H1 (cell line): ENCODE measurements around the gene FNDC3A. TPM values are rescaled to one million over a fixed set of nuclear protein-coding genes. Genes with fewer than 3 reads are reported as not detected.

Experiments
- CTCF ChIA-PET: fragments of 300-600 bp; sonication (Branson Sonifier 250); formaldehyde crosslinking; loops from one replicate; lab custom pipeline; 2021; ENCODE audit not compliant: partially characterized antibody; lab: Charles Lee
- POLR2A ChIA-PET: fragments of 300-600 bp; sonication (Branson Sonifier 250); formaldehyde crosslinking; loops from one replicate; lab custom pipeline; 2021; ENCODE audit warnings: inconsistent platforms; ENCODE audit not compliant: partially characterized antibody; lab: Charles Lee
- DNase-seq, 2 experiments: peaks; one replicate each; pipeline versions ENCODE4 v3.0.0 to v3.0.0-alpha.2; 2010 to 2022; ENCODE audit warnings: low spot score in 2 of 2, low read depth in 1 of 2, mixed read lengths in 1 of 2
- FAIRE-seq: peaks from 2 replicates; lab custom pipeline; 2011; peaks lifted over from hg19 to GRCh38; lab: Jason Lieb, UNC
- H2AFZ ChIP-seq: 2 replicates; pipeline ENCODE4 v1.8.1; 2012; ENCODE audit warnings: low read length, inconsistent platforms
- H2AK5ac ChIP-seq: 2 replicates; pipeline ENCODE4 v1.6.1; 2013; ENCODE audit warnings: low read depth, low read length
- H2BK120ac ChIP-seq: replicated peaks from 2 replicates; pipeline ENCODE3; 2013; ENCODE audit warnings: low read depth, low read length, inconsistent platforms
- H2BK12ac ChIP-seq: 2 replicates; pipeline ENCODE4 v1.6.1; 2013; ENCODE audit warnings: low read depth, low read length
- H2BK15ac ChIP-seq: 2 replicates; pipeline ENCODE4 v1.6.1; 2013; ENCODE audit warnings: low read length
- H2BK20ac ChIP-seq: 2 replicates; pipeline ENCODE4 v1.6.1; 2013; ENCODE audit warnings: low read length
- H2BK5ac ChIP-seq: 2 replicates; pipeline ENCODE4 v1.6.1; 2013; ENCODE audit warnings: low read depth, low read length
- H3K14ac ChIP-seq: 2 replicates; pipeline ENCODE4 v1.6.1; 2013; ENCODE audit warnings: inconsistent platforms; ENCODE audit not compliant: insufficient read length
- H3K18ac ChIP-seq: 2 replicates; pipeline ENCODE4 v1.6.1; 2013; ENCODE audit warnings: low read length; ENCODE audit errors: extremely low read depth
- H3K23ac ChIP-seq: 2 replicates; pipeline ENCODE4 v1.6.1; 2013; ENCODE audit warnings: inconsistent platforms; ENCODE audit not compliant: insufficient read length
- H3K23me2 ChIP-seq: 2 replicates; pipeline ENCODE4 v1.6.1; 2013; ENCODE audit warnings: low read depth, low read length
- H3K27ac ChIP-seq: 2 replicates; pipeline ENCODE4 v1.6.1; 2011; ENCODE audit warnings: low read depth, low read length, inconsistent platforms
- H3K27me3 ChIP-seq, 4 experiments: replicated peaks in 1 of 4; 1 replicate in 1 of 4; 2 replicates in 3 of 4; pipeline versions ENCODE4 v1.6.1 to v1.8.1; 2011 to 2013; ENCODE audit warnings: low read length in 3 of 4, mild to moderate bottlenecking in 3 of 4, inconsistent platforms in 2 of 4, mixed read lengths in 2 of 4, moderate library complexity in 1 of 4; ENCODE audit not compliant: control insufficient read depth in 3 of 4, insufficient read depth in 3 of 4; ENCODE audit errors: extremely low read depth in 1 of 4
- H3K36me3 ChIP-seq, 4 experiments: 2 replicates each; pipeline versions ENCODE4 v1.6.1 to v1.8.1; 2011 to 2013; ENCODE audit warnings: mild to moderate bottlenecking in 4 of 4, low read length in 3 of 4, moderate library complexity in 2 of 4, control low read depth in 1 of 4, inconsistent platforms in 1 of 4; ENCODE audit not compliant: insufficient read depth in 4 of 4, control insufficient read depth in 2 of 4
- H3K4ac ChIP-seq: replicated peaks from 2 replicates; pipeline ENCODE3; 2013; ENCODE audit warnings: low read length, low read depth, mixed read lengths, inconsistent platforms; ENCODE audit not compliant: insufficient read length
- H3K4me1 ChIP-seq, 4 experiments: replicated peaks in 1 of 4; 1 replicate in 1 of 4; 2 replicates in 3 of 4; pipeline versions ENCODE4 v1.6.1 to v1.8.1; 2011 to 2013; ENCODE audit warnings: low read length in 3 of 4, inconsistent platforms in 2 of 4, mixed read lengths in 1 of 4; ENCODE audit not compliant: insufficient read depth in 4 of 4, control insufficient read depth in 3 of 4
- H3K4me2 ChIP-seq, 2 experiments: 2 replicates each; pipeline versions ENCODE4 v1.6.1 to v1.8.1; 2011 to 2013; ENCODE audit warnings: low read depth in 2 of 2, low read length in 2 of 2, control low read depth in 1 of 2, inconsistent platforms in 1 of 2, mild to moderate bottlenecking in 1 of 2; ENCODE audit not compliant: insufficient read depth in 1 of 2
- H3K4me3 ChIP-seq, 4 experiments: fragments of 200-600, 300-600 bp in 1 of 4; sonication (generic), shearing (Covaris generic), sonication (Bioruptor Twin) in 1 of 4; 2 replicates each; pipeline versions ENCODE4 v1.5.1 to v1.8.1; 2011 to 2016; ENCODE audit warnings: low read length in 4 of 4, low read depth in 3 of 4, control low read depth in 2 of 4, inconsistent platforms in 2 of 4, mild to moderate bottlenecking in 2 of 4, mixed read lengths in 1 of 4, moderate library complexity in 1 of 4; ENCODE audit not compliant: insufficient read depth in 2 of 4; ENCODE audit errors: extremely low read depth in 1 of 4
- H3K56ac ChIP-seq: replicated peaks from 2 replicates; pipeline ENCODE3; 2013; ENCODE audit warnings: low read depth, mild to moderate bottlenecking, mixed read lengths, low read length, inconsistent platforms; ENCODE audit not compliant: insufficient read length
- H3K79me1 ChIP-seq: 2 replicates; pipeline ENCODE4 v1.6.1; 2013; ENCODE audit warnings: low read depth, low read length, control low read depth
- H3K79me2 ChIP-seq, 2 experiments: 2 replicates each; pipeline versions ENCODE4 v1.6.1 to v1.8.1; 2012 to 2013; ENCODE audit warnings: low read length in 2 of 2, mild to moderate bottlenecking in 2 of 2, inconsistent platforms in 1 of 2; ENCODE audit not compliant: insufficient read depth in 2 of 2, control insufficient read depth in 1 of 2
- H3K9ac ChIP-seq, 4 experiments: replicated peaks in 1 of 4; 1 replicate in 1 of 4; 2 replicates in 3 of 4; pipeline versions ENCODE4 v1.6.1 to v1.8.1; 2011 to 2013; ENCODE audit warnings: low read depth in 3 of 4, low read length in 3 of 4, control low read depth in 2 of 4, mild to moderate bottlenecking in 2 of 4, moderate library complexity in 2 of 4, inconsistent platforms in 1 of 4; ENCODE audit errors: extremely low read depth in 1 of 4
- H3K9me3 ChIP-seq, 2 experiments: 2 replicates each; pipeline versions ENCODE4 v1.6.1 to v1.8.1; 2012 to 2013; ENCODE audit warnings: mild to moderate bottlenecking in 2 of 2, moderate library complexity in 2 of 2, control low read depth in 1 of 2, inconsistent platforms in 1 of 2, low read depth in 1 of 2, low read length in 1 of 2, mixed read lengths in 1 of 2; ENCODE audit not compliant: insufficient read depth in 2 of 2
- H4K20me1 ChIP-seq, 2 experiments: replicated peaks in 1 of 2; 2 replicates each; pipeline versions ENCODE3 to v1.8.1; 2011 to 2013; ENCODE audit warnings: inconsistent platforms in 2 of 2, low read length in 2 of 2, mild to moderate bottlenecking in 1 of 2; ENCODE audit not compliant: insufficient read depth in 2 of 2, control insufficient read depth in 1 of 2
- H4K5ac ChIP-seq: 2 replicates; pipeline ENCODE4 v1.6.1; 2013; ENCODE audit warnings: low read length, low read depth, mixed read lengths, inconsistent platforms; ENCODE audit not compliant: insufficient read length
- H4K8ac ChIP-seq: 2 replicates; pipeline ENCODE4 v1.8.0; 2013; ENCODE audit warnings: mild to moderate bottlenecking, moderate library complexity, low read length, inconsistent platforms; ENCODE audit not compliant: insufficient read depth; ENCODE audit errors: extremely low read depth
- H4K91ac ChIP-seq: replicated peaks from 2 replicates; pipeline ENCODE3; 2013; ENCODE audit warnings: low read length, mixed read lengths, inconsistent platforms; ENCODE audit not compliant: insufficient read length
- BRCA1 ChIP-seq: IDR thresholded peaks from 2 replicates; pipeline ENCODE4 v1.6.1; 2012; ENCODE audit warnings: low read depth, low read length, improper control_type of control experiment
- CTCF ChIP-seq, 3 experiments: IDR thresholded peaks; 1 replicate in 2 of 3; 2 replicates in 1 of 3; pipeline versions ENCODE4 v1.5.1 to v1.6.1; 2011; ENCODE audit warnings: low read length in 3 of 3, mild to moderate bottlenecking in 3 of 3, inconsistent platforms in 2 of 3, low read depth in 1 of 3, moderate library complexity in 1 of 3; ENCODE audit not compliant: insufficient read depth in 1 of 3; ENCODE audit errors: control extremely low read depth in 1 of 3
- KDM4A ChIP-seq: IDR thresholded peaks from one replicate; pipeline ENCODE4 v1.7.1; 2012; ENCODE audit warnings: low read depth, mild to moderate bottlenecking, moderate library complexity, low read length, inconsistent platforms; ENCODE audit not compliant: severe bottlenecking
- SRF ChIP-seq: IDR thresholded peaks from 2 replicates; pipeline ENCODE4 v1.6.1; 2011; ENCODE audit warnings: mild to moderate bottlenecking, low read depth, low read length, moderate library complexity
- TAF1 ChIP-seq: IDR thresholded peaks from 2 replicates; pipeline ENCODE4 v1.6.1; 2011; ENCODE audit warnings: mild to moderate bottlenecking, low read depth, low read length
- TAF7 ChIP-seq: optimal IDR thresholded peaks from 2 replicates; pipeline ENCODE3; 2011; ENCODE audit warnings: low read depth, mild to moderate bottlenecking, inconsistent platforms, low read length, moderate library complexity, borderline replicate concordance
- TEAD4 ChIP-seq: IDR thresholded peaks from 2 replicates; pipeline ENCODE4 v1.6.1; 2012; ENCODE audit warnings: low read depth, low read length, inconsistent platforms, mixed read lengths
- USF2 ChIP-seq: IDR thresholded peaks from 2 replicates; pipeline ENCODE4 v1.6.1; 2011; ENCODE audit warnings: low read length, improper control_type of control experiment
- WGBS, 2 experiments: shearing (Covaris generic) in 1 of 2; methylation state at CpG; one replicate each; pipeline versions ENCODE4 v1.1.6 to v1.1.7; 2013 to 2015; ENCODE audit warnings: low lambda C conversion rate in 2 of 2, mixed read lengths in 2 of 2, inconsistent platforms in 1 of 2, low coverage in 1 of 2, missing lambda C conversion rate in 1 of 2; ENCODE audit not compliant: insufficient replicate concordance in 2 of 2, insufficient coverage in 1 of 2, insufficient read length in 1 of 2; ENCODE audit errors: extremely low coverage in 1 of 2, missing lambda C conversion rate in 1 of 2; 5-methylcytosine and 5-hydroxymethylcytosine counted together
- polyA plus RNA-seq, 7 experiments: library from polyadenylated mRNA; depleted of rRNA in 3 of 7; stranded (reverse) in 5 of 7; unstranded in 2 of 7; fragments of >200 nt in 5 of 7; fragments of 200-250 nt in 2 of 7; gene quantifications; 1 replicate in 5 of 7; 2 replicates in 1 of 7; 4 replicates in 1 of 7; pipeline versions ENCODE4 v1.2.1 to v1.2.3, GENCODE V29; 2011 to 2013; ENCODE audit warnings: missing spikeins in 2 of 7, mixed read lengths in 2 of 7
- total RNA-seq: library from RNA; stranded (reverse); fragmentation: NEBNext Ultra II Directional; extraction: Animal tissue kit (Norgen Biotek cat#: 25700); gene quantifications from 2 replicates; pipeline ENCODE4 v1.2.1, GENCODE V29; 2021

The FNDC3A gene
- total and polyA plus RNA-seq, 2 of the 8 experiments (the other 6 are each of a cell fraction or from before 2014, with no cell fraction given) = 14.6 to 26.0 TPM

GRCh38 chr13:49082653-49083536 is 107.2 kb downstream of the FNDC3A start:
- Histone ChIP-seq H4K5ac (no peak overlapping the region), H3K56ac (no peak overlapping the region), H4K8ac (no peak overlapping the region), H3K36me3 (no peaks in the 10 kb centered on the region; a peak in 1 of 8 replicates), H3K27ac (peak overlapping the region; percentile 22; the same call in 1 of the 2 replicates), H3K79me1 (no peaks in the 10 kb centered on the region; the same call in 1 of the 2 replicates), H2AK5ac (no peak overlapping the region), H4K91ac (no peak overlapping the region), H3K23ac (no peak overlapping the region), H3K23me2 (no peaks in the 10 kb centered on the region), H2BK15ac (no peak overlapping the region), H3K4me2 (no peak overlapping the region), H3K14ac (no peak overlapping the region), H3K4me3 (no peak overlapping the region), H3K9ac (no peak overlapping the region), H3K18ac (no peak overlapping the region), H2BK12ac (no peak overlapping the region), H3K4ac (no peak overlapping the region), H4K20me1 (no peaks in the 10 kb centered on the region), H2BK5ac (no peak overlapping the region), H3K79me2 (no peaks in the 10 kb centered on the region), H2BK120ac (no peak overlapping the region), H2AFZ (no peak overlapping the region), H3K27me3 (no peaks in the 10 kb centered on the region), H3K4me1 (no peaks in the 10 kb centered on the region), H2BK20ac (no peak overlapping the region), H3K9me3 (no peaks in the 10 kb centered on the region)
- POLR2A ChIA-PET = no interaction called here
- CTCF ChIA-PET = interaction anchor here (0.6 kb wide), 1 partner anchor 32 kb away, joined by 3 read pairs; no protein-coding TSS in a partner anchor
- FAIRE-seq = no peak
- no peak for DNase-seq
- 89% methylated on average over 4 of the region's 4 CpGs; no CpG with 5 or more reads in 1 of the 2 experiments for WGBS, 2 experiments
- no peak for TF ChIP-seq CTCF (IDR thresholded peaks at IDR 0.05; ENCODE audit: control extremely low read depth in 1 of 3, insufficient read depth in 1 of 3, low read depth in 1 of 3, low read length in 3 of 3)
- no peak for TF ChIP-seq USF2
- TF ChIP-seq TAF7 = no peak
- no peak for TF ChIP-seq KDM4A
- no peak for TF ChIP-seq TAF1
- TF ChIP-seq TEAD4 = no peak
- TF ChIP-seq SRF = no peak
- TF ChIP-seq BRCA1 = no peak
